Measurements from ENCODE around the gene ADAM17.

The ADAM17 gene

GRCh38 chr2:9465170-9465569 is 90.5 kb downstream of the ADAM17 start:
- no peak for DNase-seq

DNA sequence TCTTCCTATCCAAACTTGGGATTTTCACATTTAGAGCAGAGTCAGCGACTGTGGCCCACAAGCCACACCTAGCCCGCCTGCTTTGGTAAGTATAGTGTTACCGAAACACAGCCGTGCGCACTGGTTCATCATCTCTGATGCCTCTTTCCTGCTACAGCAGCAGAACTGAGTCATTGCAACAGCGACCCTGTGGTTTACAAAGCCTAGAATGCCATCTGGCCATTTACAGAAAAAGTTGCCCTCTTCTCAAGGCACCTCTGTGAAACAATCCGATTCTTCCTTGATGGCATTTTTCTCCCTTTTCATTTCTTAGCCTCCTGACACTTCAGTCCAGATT is 92.0 kb downstream of the ADAM17 start:
- DNase-seq = no peak

GRCh38 chr2:9462886-9463697 is 92.5 kb downstream of the ADAM17 start:
- no peak for DNase-seq

DNA sequence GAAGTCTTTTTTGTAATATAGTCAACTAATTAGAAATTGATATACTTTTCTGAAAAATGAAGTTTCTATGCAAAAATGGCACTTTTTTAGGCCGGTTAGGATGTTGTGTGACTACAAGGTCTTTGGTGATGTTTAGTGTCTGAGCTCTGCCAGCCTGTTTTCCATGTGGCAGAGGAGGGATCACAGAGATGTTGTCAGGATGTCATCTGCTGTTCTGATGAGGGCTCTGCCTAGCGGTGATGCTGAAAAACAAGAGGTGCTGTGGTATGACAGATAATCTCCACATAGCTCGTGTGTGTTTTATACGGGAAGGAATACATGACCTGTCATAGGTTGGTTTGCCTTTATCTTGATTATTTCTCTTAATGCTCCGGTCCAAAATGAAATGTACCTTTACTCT is 93.3 kb downstream of the ADAM17 start:
- no peak for DNase-seq

- no peak for DNase-seq
These were observed 94.6 kb downstream of the ADAM17 start for GRCh38 chr2:9461079-9461478.

DNA sequence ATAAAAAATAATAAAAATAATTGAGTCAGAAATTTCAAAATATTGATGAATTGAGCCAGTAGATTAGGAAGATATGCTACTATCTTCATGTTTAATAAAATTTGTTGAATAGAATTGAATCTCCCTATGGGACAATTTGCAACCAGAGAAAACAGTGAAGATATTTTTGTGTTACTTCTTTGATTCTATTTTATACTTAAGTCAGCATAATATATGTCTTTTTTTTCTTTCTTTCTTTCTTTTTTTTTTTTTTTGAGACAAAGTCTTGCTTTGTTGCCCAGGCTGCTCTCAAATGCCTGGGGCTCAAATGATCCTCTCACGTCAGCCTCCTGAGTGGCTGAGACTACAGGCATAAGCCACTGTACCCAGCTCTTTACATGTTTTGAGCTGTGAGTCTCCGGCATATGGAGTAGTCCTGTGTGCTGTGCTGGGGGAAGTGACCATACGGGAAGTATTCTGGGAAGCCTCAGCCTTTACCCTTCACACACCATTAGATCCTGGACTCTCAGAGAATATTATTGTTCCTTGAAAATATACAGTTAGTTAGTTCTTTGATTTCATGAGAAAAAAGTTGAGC is 95.1 kb downstream of the ADAM17 start:
- no peak for DNase-seq

DNA sequence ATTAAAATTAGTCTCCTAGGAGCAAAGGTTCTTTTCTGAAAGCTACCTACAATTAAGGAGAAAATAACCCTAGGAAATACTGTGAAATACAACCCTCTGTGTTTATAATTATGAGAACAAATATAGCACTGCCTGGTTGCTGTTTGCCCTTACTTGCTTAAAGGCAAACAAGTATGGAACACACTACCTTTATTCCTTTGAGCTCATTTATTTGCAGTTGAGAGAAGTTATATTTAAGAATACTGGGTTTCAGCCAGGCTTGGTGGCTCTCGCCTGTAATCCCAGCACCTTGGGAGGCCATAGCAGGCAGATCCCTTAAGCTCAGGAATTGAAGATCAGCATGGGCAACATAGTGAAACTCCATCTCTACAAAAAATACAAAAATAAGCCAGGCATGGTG is 104.4 kb downstream of the ADAM17 start:
- DNase-seq = no peak

GRCh38 chr2:9445089-9445488 is 110.5 kb downstream of the ADAM17 start:
- no peak for DNase-seq

DNA sequence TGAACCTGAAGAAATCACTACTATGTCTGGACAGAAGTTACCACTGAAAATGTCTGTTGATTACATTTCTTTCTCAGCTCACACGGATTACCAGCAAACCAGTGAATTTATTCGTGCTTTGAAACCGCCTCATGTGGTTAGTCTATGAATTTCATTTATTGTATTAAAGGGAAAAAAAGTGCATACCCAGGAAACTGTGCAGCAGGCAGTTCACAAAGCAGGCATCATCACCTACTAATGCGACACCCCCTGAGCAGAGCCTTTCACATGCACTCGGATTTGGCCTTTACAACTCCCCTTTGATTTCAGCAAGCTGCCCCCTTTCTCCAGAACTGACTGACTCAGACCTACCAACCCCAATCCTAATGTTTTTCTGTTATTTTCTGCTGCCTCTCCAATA is 112.1 kb downstream of the ADAM17 start:
- DNase-seq = no peak

DNA sequence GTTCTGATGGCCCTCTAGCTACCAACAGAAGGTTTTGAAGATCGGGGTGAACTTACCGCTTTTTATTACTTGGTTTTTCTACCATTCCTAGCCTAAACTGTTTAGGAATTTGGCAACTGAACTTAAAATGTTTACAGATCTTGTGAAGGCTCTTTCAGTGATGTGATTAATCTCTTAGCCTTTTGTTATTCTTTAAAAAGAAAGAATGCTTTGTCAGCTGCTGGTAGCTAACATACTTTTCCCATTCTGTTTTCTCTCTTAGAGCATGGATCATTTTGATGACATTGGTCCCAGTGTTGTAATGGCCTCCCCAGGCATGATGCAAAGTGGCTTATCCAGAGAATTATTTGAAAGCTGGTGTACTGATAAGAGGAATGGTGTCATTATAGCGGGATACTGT is 114.1 kb downstream of the ADAM17 start:
- DNase-seq = no peak

DNA sequence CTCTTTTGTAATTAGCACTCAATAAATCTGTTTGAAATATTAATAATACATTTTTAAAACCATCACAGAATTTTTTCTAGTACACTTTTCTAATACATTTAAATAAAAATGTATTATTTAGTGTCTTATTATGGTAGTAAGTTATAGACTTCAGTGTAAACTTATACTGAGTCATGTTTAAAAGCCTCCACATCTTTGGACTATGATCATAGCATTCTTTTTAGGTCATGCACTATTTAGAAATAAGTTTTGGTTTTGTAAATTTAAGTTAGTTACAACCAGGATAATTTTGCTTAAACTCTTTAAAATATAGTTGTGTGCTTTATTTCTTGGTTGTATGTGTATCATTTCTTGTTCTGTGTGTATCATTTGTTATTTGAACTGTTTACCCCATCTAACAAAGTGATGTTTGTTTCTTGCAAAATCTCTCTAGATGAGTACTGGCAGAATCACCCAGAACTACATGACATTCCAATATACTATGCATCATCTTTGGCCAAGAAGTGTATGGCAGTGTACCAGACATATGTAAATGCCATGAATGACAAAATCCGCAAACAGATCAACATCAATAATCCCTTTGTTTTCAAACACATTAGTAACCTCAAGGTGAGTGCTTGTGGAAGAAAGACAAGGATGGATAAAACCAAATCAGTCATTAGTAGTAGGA is 115.4 kb downstream of the ADAM17 start:
- no peak for DNase-seq

DNA sequence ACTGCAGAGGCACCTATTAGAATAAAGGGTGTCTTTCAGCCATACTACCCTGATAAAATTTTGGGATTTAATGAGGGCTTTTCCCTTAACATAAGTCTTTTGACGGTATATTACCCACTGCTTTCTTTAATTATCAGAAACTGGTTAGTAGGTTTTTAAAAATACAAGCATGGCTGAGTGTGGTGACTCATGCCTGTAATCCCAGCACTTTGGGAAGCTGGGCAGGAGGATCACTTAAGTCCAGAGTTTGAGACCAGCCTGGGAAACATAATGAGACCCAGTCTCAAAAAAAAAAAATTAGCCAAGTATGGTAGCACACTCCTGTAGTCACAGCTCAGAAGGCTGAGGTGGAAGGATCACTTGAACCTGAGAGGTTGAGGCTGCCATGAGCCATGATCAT is 116.1 kb downstream of the ADAM17 start:
- DNase-seq = no peak
